RWPE1 (cell line): Measurements from ENCODE around the gene PDE6D.
"Not testable (repeated sequence)": the region's sequence is repeated elsewhere in the genome, so short reads cannot be mapped to it uniquely, and the experiment has no call there.

Source experiments
- CTCF ChIA-PET: fragments of 350-600 bp; sonication (Branson Sonifier 250); formaldehyde crosslinking; extraction: SDS; loops from one replicate; lab custom pipeline; 2021; lab: Yijun Ruan, JAX
- POLR2A ChIA-PET: fragments of 400-600 bp; formaldehyde crosslinking; extraction: SDS; loops from one replicate; lab custom pipeline; 2020; ENCODE audit warnings: antibody characterized with exemption; ENCODE audit not compliant: low non-redundant PET; lab: Yijun Ruan, JAX
- DNase-seq: peaks from one replicate; pipeline ENCODE4 v3.0.0; 2012; ENCODE audit warnings: low spot score
- H3K27ac ChIP-seq: fragments of 450-650 bp; 2 replicates; pipeline ENCODE4 v1.5.1; 2017
- TF ChIP-seq, protein P1 (sequence below): fragments of 450-650 bp; conservative IDR thresholded peaks from 2 replicates; pipeline ENCODE4 v1.5.1; 2017; ENCODE audit warnings: low read depth, mild to moderate bottlenecking

Gene PDE6D

DNA sequence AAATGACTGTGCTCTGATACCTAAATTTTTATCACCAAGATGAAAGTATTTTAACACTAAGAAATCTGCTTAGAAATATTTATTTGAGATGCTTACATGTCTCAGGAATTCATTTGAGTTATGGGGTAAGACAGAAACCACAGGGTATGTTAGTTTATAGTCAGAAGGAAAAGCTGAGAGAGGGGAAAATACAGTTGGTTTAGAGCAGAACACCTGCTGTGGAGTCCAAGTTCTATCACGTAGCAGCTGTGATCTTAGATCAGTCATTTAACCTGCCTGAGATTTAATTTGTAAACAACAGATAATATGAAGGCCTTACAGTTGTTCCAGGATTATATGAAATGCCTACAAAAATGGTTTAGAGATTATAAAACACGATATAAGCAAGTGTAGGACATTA, 29.0 kb downstream of the PDE6D start:
- no peak for DNase-seq
- POLR2A ChIA-PET, result no interaction called here
- TF ChIP-seq, protein P1, sequence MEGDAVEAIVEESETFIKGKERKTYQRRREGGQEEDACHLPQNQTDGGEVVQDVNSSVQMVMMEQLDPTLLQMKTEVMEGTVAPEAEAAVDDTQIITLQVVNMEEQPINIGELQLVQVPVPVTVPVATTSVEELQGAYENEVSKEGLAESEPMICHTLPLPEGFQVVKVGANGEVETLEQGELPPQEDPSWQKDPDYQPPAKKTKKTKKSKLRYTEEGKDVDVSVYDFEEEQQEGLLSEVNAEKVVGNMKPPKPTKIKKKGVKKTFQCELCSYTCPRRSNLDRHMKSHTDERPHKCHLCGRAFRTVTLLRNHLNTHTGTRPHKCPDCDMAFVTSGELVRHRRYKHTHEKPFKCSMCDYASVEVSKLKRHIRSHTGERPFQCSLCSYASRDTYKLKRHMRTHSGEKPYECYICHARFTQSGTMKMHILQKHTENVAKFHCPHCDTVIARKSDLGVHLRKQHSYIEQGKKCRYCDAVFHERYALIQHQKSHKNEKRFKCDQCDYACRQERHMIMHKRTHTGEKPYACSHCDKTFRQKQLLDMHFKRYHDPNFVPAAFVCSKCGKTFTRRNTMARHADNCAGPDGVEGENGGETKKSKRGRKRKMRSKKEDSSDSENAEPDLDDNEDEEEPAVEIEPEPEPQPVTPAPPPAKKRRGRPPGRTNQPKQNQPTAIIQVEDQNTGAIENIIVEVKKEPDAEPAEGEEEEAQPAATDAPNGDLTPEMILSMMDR, result no peak
- no peak overlapping the region for H3K27ac ChIP-seq
- CTCF ChIA-PET, result no interaction called here

- H3K27ac ChIP-seq, result no peak overlapping the region
- CTCF ChIA-PET, result interaction anchor here (0.6 kb wide), 1 partner anchor 102 kb away, joined by 3 read pairs; no protein-coding TSS in a partner anchor
- TF ChIP-seq, protein P1, result no peak
- POLR2A ChIA-PET, result no interaction called here
- DNase-seq, result no peak
Observed at GRCh38 chr2:231751042-231751815, 29.9 kb downstream of the PDE6D start.

- POLR2A ChIA-PET, DNase-seq, CTCF ChIA-PET, H3K27ac ChIP-seq: not testable (repeated sequence)
Observed at GRCh38 chr2:231749016-231749415, 32.1 kb downstream of the PDE6D start.

DNA sequence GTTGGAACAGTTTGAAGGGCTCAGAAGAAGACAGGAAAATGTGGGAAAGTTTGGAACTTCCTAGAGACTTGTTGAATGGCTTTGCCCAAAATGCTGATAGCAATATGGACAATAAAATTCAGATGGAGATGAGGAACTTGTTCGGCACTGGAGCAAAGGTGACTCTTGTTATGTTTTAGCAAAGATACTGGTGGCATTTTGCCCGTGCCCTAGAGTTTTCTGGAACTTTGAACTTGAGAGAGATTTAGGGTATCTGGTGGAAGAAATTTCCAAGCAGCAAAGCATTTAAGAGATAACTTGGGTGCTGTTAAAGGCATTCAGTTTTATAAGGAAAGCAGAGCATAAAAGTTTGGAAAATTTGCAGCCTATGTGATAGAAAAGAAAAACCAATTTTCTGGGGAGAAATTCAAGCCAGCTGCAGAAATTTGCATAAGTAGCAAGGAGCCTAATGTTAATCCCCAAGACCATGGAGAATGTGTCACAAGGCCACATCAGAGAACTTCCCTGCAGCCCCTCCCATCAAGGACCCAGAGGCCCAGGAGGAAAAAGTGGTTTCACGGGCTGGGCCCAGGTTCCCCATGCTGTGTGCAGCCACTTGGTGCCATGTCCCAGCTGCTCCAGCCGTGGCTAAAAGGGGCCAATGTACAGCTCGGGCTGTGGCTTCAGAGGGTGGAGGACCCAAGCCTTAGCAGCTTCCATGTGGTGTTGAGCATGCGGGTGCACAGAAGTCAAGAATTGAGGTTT, 32.8 kb downstream of the PDE6D start:
- POLR2A ChIA-PET, DNase-seq, H3K27ac ChIP-seq, CTCF ChIA-PET: not testable (repeated sequence)

GRCh38 chr2:231745303-231746038, 35.6 kb downstream of the PDE6D start:
- CTCF ChIA-PET, result interaction anchor here (0.6 kb wide), 1 partner anchor 36 kb away, joined by 3 read pairs; no protein-coding TSS in a partner anchor
- POLR2A ChIA-PET, result no interaction called here
- TF ChIP-seq, protein P1, result no peak
- H3K27ac ChIP-seq, result no peak overlapping the region
- DNase-seq, result no peak

DNA sequence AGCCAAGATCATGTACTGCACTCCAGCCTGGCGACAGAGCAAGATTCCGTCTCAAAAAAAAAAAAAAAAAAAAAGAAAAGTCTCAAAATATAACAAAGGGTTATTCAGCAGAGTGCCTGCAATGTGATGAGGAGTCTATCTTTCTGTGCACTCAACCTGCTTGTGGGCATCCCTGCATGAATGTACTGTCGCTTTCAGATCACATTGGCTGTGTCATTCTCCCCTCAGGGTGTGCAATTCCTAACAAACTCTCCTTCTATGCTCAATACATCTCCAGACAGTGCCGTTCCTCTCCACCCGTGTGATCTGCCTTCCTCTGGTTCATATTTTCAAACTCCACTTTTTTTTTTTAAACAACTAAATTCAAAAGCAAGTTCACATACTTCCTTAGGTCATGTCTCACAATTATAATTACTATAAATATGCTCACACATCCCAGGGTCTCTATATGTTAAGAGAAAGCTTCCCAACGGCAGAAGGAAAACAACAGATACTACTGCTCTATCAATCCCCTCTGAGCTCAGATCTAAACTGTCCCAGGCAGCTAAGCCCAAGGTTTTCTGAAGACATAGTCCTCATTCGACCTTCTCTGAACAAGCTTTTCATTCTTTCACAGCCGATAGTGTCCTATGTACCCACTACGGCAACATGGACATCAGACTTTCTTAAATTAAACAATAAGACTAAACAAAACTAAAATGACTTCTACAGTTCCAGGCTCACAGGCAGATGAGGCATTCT, 37.5 kb downstream of the PDE6D start:
- ChIA-PET CTCF (no interaction called here), POLR2A (interaction anchor here (0.6 kb wide), 1 partner anchor 19 kb away, joined by 3 read pairs; no protein-coding TSS in a partner anchor)
- DNase-seq, result no peak
- H3K27ac ChIP-seq, result no peak overlapping the region
- TF ChIP-seq, protein P1, result no peak

DNA sequence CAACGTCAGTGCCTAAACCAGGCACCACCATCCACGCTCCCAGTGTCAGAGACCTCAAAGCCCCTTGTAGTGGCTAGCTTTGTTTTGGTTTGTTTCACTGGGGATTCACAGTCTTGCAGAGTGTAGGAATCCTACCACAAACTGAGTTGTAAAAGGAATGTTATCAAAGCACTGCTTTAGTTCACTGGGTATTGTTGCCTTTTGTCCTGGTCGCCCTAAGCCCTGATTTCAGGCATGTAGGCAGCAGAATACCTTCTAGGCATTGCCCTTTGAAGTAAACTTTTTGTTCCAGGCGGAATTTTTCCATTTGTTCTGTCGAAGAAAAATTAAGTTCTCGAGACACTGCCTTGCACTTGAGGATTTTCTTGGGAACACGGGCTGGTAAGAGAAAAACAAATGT, 43.3 kb downstream of the PDE6D start:
- ChIA-PET POLR2A (no interaction called here), CTCF (interaction anchor here (0.7 kb wide), 1 partner anchor 136 kb away, joined by 3 read pairs; no protein-coding TSS in a partner anchor)
- DNase-seq, result no peak
- no peak overlapping the region for H3K27ac ChIP-seq
- TF ChIP-seq, protein P1, result no peak
